CD4-positive, alpha-beta T cell treated with Interleukin-12 subunit alpha and Interleukin-12 subunit beta, for 1 hour (primary cell): ENCODE data around the gene FRG2.
"Not testable (repeated sequence)": the region's sequence is repeated elsewhere in the genome, so short reads cannot be mapped to it uniquely, and the experiment has no call there.

ENCODE experiments used
- DNase-seq: peaks from one replicate; pipeline ENCODE4 v3.0.0-alpha.2; 2020

FRG2 gene

DNA sequence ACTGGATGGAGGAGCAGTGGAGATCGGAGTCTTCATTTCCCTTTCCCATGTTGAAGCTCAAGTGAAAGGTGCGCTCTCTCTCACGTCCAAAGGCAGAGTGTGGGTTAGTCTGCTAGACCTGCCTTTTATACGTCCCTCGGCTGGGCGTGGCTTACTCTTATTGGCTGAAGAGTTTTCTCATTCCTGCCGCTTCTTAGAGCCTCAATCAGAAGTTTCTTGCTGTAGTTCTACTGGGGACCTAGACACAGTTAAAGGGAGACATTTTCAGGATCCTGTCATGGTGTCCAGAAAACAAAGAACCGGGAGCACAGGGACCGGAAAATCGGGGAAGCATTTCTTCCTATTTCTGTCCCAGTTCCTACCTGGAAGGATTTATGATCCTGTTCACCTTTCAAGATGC is at the start of gene FRG2:
TSS of gene FRG2 (minus strand) at position 101 of the 400 bp plus-strand sequence. CDS start at position 49, 52 bp downstream.
- not testable (repeated sequence) for DNase-seq

DNA sequence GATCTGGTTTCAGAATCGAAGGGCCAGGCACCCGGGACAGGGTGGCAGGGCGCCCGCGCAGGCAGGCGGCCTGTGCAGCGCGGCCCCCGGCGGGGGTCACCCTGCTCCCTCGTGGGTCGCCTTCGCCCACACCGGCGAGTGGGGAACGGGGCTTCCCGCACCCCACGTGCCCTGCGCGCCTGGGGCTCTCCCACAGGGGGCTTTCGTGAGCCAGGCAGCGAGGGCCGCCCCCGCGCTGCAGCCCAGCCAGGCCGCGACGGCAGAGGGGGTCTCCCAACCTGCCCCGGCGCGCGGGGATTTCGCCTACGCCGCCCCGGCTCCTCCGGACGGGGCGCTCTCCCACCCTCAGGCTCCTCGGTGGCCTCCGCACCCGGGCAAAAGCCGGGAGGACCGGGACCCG is 41.3 kb upstream of the FRG2 start:
- not testable (repeated sequence) for DNase-seq

- DNase-seq, result not testable (repeated sequence)
Measured at GRCh38 chr4:190064805-190065204, 37.7 kb upstream of the FRG2 start.

DNA sequence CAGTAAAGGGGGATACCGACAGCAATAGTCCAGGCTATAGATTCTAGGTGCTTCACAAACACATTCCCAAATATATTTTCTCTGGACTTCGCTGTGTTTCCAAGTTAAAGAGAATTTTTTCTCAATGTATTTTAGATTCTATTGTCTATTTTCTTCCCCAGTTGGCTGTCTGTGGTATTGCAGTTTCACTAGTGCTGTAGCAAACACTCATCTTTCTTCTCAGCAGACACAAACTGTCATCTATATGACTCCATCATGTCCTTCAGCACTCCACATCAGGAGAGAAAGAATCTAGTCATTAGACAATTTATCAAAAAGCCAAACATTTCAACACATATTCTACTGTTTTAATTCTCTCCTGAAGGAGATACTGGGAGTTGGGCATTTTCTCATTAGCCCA is 37.3 kb upstream of the FRG2 start, which contains the start of gene DBET:
TSS of gene DBET (plus strand) at position 161 of the 400 bp plus-strand sequence.
- DNase-seq, result not testable (repeated sequence)

- not testable (repeated sequence) for DNase-seq
Measured at GRCh38 chr4:190058997-190059396, 31.9 kb upstream of the FRG2 start.

GRCh38 chr4:190049378-190050239 is 22.6 kb upstream of the FRG2 start:
- DNase-seq, result not testable (repeated sequence)

DNA sequence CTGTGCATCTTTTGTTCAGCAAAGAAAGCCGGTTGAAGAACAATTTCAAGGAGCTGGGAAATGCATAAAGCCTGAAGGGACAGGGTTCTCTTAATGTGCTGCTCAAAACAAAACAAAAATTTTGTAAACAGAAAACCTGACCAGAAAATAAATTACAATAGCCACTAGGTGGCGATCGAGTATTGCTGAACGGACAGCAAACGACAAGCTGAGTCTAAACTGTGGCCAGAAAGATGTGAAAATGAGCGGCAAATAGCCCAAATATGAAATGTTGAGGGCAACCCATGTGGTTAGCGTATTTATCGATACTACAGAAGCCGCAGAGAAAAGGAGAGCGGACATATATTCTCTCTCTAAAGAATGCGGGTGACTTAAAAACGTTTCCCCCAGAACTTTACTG is 20.6 kb upstream of the FRG2 start:
- DNase-seq, result not testable (repeated sequence)

DNA sequence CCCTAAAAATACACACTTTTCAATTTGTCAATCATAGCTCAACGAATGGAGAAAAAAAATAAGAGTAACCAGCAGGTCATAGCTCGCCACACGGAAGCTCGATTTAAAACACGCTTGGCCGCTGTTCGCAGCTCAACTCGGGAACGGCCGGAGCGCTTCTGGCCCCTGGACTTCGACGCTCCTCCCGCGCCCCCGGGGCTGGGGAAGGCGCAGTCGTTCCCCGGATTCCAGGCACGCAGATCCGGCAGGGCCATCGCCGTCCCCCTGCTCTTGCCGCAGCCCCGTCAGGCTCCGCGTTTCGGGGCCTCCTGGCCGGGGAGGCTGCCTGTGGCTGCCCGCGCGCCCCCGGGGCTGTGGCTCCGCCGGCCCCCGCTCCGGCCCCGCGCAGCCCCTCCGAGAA is 13.8 kb upstream of the FRG2 start:
- not testable (repeated sequence) for DNase-seq

GRCh38 chr4:190037704-190038388 is 10.8 kb upstream of the FRG2 start:
- peak; percentile 30 for DNase-seq

DNA sequence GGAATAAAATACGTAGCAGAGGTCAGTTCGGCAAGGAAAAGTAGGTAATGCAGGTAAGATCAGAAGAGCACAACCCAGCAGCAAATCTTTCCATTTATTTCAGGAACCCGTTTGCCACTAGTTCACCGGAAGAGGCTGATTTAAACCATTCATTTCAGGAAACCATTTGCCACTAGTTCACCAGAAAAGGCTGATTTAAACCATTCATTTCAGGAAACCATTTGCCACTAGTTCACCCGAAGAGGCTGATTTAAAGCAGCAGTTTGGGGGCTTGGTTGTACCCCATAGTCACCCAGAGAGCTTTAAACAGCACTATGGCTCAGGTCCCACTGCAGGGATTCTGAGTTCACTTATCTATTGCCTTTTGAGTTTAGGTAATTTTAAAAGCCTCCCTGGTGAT is 4.2 kb upstream of the FRG2 start:
- not testable (repeated sequence) for DNase-seq

DNA sequence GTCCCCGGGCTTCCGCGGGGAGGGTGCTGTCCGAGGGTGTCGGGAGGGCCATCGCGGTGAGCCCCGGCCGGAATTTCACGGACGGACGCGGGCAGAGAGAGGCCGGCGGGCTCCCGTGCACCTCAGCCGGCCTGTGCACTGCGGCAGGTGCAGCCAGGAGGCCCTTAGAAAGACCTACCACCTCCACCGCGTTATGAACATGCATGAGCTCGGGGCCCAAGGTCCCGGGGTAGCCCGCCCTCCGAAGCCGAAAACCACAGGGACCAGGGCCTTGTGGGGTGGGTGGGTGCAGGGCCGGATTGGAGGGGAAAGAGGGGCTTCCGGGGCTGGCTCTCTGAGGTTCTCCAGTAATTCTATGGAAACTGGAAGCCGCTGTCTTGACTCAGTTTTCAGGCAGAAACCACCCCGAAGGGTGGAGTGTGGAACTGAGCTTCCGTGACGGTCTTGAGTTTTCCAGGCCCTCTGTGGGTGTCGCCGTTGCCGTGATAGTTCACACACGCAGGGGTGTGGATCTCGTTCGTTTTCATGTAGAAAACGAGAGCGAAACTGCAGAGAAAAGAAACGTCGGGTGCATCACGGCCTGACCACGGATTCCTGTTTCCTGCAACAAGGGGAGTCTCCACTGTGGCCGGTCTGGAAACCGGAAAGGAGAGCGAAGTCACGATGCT is 4.3 kb downstream of the FRG2 start:
- DNase-seq, result not testable (repeated sequence)

DNA sequence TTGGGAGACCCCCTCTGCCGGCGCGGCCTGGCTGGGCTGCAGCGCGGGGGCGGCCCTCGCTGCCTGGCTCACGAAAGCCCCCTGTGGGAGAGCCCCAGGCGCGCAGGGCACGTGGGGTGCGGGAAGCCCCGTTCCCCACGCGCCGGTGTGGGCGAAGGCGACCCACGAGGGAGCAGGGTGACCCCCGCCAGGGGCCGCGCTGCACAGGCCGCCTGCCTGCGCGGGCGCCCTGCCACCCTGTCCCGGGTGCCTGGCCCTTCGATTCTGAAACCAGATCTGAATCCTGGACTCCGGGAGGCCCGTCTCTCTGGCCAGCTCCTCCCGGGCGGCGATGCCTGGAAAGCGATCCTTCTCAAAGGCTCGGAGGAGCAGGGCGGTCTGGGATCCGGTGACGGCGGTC is 5.1 kb downstream of the FRG2 start:
- DNase-seq, result not testable (repeated sequence)

GRCh38 chr4:190020790-190021717 is 6.0 kb downstream of the FRG2 start:
- peak; percentile 11 for DNase-seq

GRCh38 chr4:190019859-190020463 is 7.1 kb downstream of the FRG2 start:
- DNase-seq, result not testable (repeated sequence)

- DNase-seq, result no peak
Measured at GRCh38 chr4:190019023-190019858, 7.8 kb downstream of the FRG2 start.

GRCh38 chr4:190018201-190018920 is 8.7 kb downstream of the FRG2 start:
- DNase-seq, result no peak

- DNase-seq, result no peak
Measured at GRCh38 chr4:190017357-190018200, 9.5 kb downstream of the FRG2 start.

DNA sequence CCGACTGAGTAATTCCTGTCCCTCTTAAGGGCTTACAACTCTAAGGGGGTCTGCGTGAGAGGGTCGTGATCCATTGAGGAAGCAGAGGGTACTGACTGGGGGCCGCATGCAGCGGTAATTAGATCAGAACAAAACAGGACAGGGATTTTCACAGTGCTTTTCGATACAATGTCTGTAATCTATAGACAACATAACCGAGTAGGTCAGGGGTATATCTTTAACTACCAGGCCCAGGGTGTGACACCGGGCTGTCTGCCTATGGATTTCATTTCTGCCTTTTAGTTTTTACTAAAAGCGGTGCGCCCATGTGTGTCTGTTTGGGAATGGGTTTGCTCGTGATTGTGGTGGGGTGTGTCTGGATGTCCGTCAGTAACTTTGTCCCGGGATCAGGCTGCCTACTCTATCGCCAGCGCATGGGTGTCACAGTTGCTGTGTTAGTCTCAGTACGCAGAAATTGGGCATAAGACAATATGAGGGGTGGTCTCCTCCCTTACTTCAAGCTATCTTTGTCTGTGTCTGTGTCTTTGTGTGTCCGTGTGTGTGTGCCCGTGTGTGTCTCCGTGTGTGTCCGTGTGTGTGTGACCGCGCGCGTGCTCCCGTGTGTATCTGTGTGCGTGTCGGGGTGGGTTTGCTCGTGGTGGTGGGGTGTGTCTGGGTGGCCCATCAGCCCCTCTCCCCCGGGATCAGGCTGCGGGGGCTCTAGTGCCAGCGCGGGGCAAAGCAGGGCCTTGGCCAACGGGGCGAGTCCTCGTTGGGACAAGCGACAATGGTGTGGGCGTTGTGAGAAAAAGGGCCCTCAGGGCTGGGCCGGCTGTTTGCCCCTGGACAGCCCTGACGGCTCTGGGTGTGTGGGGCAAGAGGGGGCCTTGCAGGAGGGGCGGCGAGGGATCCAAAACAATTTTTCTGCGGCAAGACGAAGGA is 10.4 kb downstream of the FRG2 start:
- DNase-seq, result no peak
